Glutamatergic neuron (in vitro differentiated cells): ENCODE data around the gene NFATC2. TPM values are rescaled to one million over a fixed set of nuclear protein-coding genes. Genes with fewer than 3 reads are reported as not detected.

Experiments used
- DNase-seq: peaks from one replicate; pipeline ENCODE4 v3.0.0; 2022
- H3K27ac Mint-ChIP-seq: one replicate; pipeline ENCODE4 v1.8.0; 2020; ENCODE audit warnings: mild to moderate bottlenecking, mixed read lengths, inconsistent platforms; ENCODE audit not compliant: unreplicated experiment
- H3K27me3 Mint-ChIP-seq: one replicate; pipeline ENCODE4 v1.8.0; 2020; ENCODE audit warnings: mild to moderate bottlenecking, moderate library complexity, mixed read lengths, inconsistent platforms; ENCODE audit not compliant: unreplicated experiment
- H3K36me3 Mint-ChIP-seq: one replicate; pipeline ENCODE4 v1.8.0; 2020; ENCODE audit warnings: mild to moderate bottlenecking, mixed read lengths, inconsistent platforms; ENCODE audit not compliant: unreplicated experiment
- H3K4me1 Mint-ChIP-seq: one replicate; pipeline ENCODE4 v1.8.0; 2020; ENCODE audit warnings: mild to moderate bottlenecking, low read depth, mixed read lengths, inconsistent platforms; ENCODE audit not compliant: unreplicated experiment
- H3K4me3 Mint-ChIP-seq: one replicate; pipeline ENCODE4 v1.8.0; 2020; ENCODE audit warnings: mild to moderate bottlenecking, mixed read lengths, inconsistent platforms; ENCODE audit not compliant: unreplicated experiment
- H3K9me3 Mint-ChIP-seq: one replicate; pipeline ENCODE4 v1.8.0; 2020; ENCODE audit warnings: mild to moderate bottlenecking, moderate library complexity, mixed read lengths, inconsistent platforms; ENCODE audit not compliant: unreplicated experiment
- CTCF ChIP-seq: fragments of 200-600 bp; sonication (generic); IDR thresholded peaks from one replicate; pipeline ENCODE4 v1.5.0; 2021; ENCODE audit not compliant: partially characterized antibody, unreplicated experiment
- total RNA-seq: library from RNA; stranded (reverse); fragmentation: NEBNext Ultra II Directional; extraction: Animal tissue kit (Norgen Biotek cat#: 25700); gene quantifications from one replicate; pipeline ENCODE4 v1.2.1, GENCODE V29; 2021; ENCODE audit not compliant: unreplicated experiment

The NFATC2 gene
- total RNA-seq, 1 donor from 2014 or later: not detected

- Mint-ChIP-seq H3K9me3 (peaks cover 3% of the 10 kb centered on the region), H3K4me1 (peaks cover 2% of the 10 kb centered on the region), H3K4me3 (no peak overlapping the region), H3K27ac (no peak overlapping the region), H3K27me3 (peaks cover 6% of the 10 kb centered on the region), H3K36me3 (no peaks in the 10 kb centered on the region)
- TF ChIP-seq CTCF: no peak
- DNase-seq: no peak
Observed at GRCh38 chr20:51384875-51385274, 157.6 kb downstream of the NFATC2 start.

- Mint-ChIP-seq H3K4me3 (no peak overlapping the region), H3K9me3 (peaks cover 3% of the 10 kb centered on the region)
Observed at GRCh38 chr20:51383891-51384510, 158.5 kb downstream of the NFATC2 start.

GRCh38 chr20:51382986-51383821 lies 159.3 kb downstream of the NFATC2 start:
- peaks cover 6% of the 10 kb centered on the region for H3K27me3 Mint-ChIP-seq
- peaks cover 2% of the 10 kb centered on the region for H3K4me1 Mint-ChIP-seq
- peaks cover 3% of the 10 kb centered on the region for H3K9me3 Mint-ChIP-seq
- no peak for TF ChIP-seq CTCF
- peak; percentile 29 for DNase-seq
- H3K4me3 Mint-ChIP-seq: no peak overlapping the region
- H3K27ac Mint-ChIP-seq: peak overlapping the region; percentile 17
- H3K36me3 Mint-ChIP-seq: no peaks in the 10 kb centered on the region

More at GRCh38 chr20:51383891-51384510, 158.5 kb downstream of the NFATC2 start:
- H3K27ac Mint-ChIP-seq: peak overlapping the region; percentile 17
- H3K36me3 Mint-ChIP-seq: no peaks in the 10 kb centered on the region
- no peak for DNase-seq
- no peak for TF ChIP-seq CTCF
- H3K27me3 Mint-ChIP-seq: peaks cover 6% of the 10 kb centered on the region
- H3K4me1 Mint-ChIP-seq: peaks cover 2% of the 10 kb centered on the region

GRCh38 chr20:51382111-51382985 lies 160.2 kb downstream of the NFATC2 start:
- Mint-ChIP-seq H3K27me3 (peaks cover 6% of the 10 kb centered on the region), H3K4me3 (no peak overlapping the region), H3K27ac (no peak overlapping the region), H3K9me3 (peaks cover 5% of the 10 kb centered on the region), H3K4me1 (peaks cover 2% of the 10 kb centered on the region), H3K36me3 (no peaks in the 10 kb centered on the region)
- no peak for TF ChIP-seq CTCF
- DNase-seq: no peak
